Caco-2 (cell line): ENCODE data around the gene KHSRP. TPM values are rescaled to one million over a fixed set of nuclear protein-coding genes. Genes with fewer than 3 reads are reported as not detected.

Experiments
- BruUV-seq: library from RNA; stranded (reverse); fragments of 400-500 nt; replicated peaks from 2 replicates; lab custom pipeline; 2021; lab: Mats Ljungman, UMichigan
- CTCF ChIA-PET: fragments of 300-600 bp; sonication (Branson Sonifier 250); formaldehyde crosslinking; loops from one replicate; lab custom pipeline; 2022; ENCODE audit warnings: antibody characterized with exemption; lab: Charles Lee
- POLR2A ChIA-PET: fragments of 300-600 bp; sonication (Branson Sonifier 250); formaldehyde crosslinking; loops from one replicate; lab custom pipeline; 2022; ENCODE audit warnings: antibody characterized with exemption; lab: Charles Lee
- DNase-seq, 2 experiments: peaks; one replicate each; pipeline versions ENCODE4 v3.0.0 to v3.0.0-alpha.2; 2020 to 2022
- H3K27me3 ChIP-seq: replicated peaks from 2 replicates; pipeline ENCODE4 v1.6.0; 2011; ENCODE audit warnings: low read length; ENCODE audit not compliant: control insufficient read depth, insufficient read depth
- H3K36me3 ChIP-seq: 2 replicates; pipeline ENCODE4 v1.5.1; 2011; ENCODE audit warnings: low read length; ENCODE audit not compliant: control insufficient read depth, insufficient read depth
- H3K4me1 ChIP-seq: fragments of 250-450 bp; sonication (Bioruptor Pico); 2 replicates; pipeline ENCODE4 v1.5.1; 2020; ENCODE audit warnings: mild to moderate bottlenecking
- H3K4me3 ChIP-seq: 2 replicates; pipeline ENCODE4 v1.5.1; 2011; ENCODE audit warnings: low read depth, mild to moderate bottlenecking, control low read depth, low read length
- H3K9me3 ChIP-seq: fragments of 250-450 bp; sonication (Bioruptor Pico); 2 replicates; pipeline ENCODE4 v1.5.1; 2020; ENCODE audit warnings: mild to moderate bottlenecking, moderate library complexity
- H3K27ac Mint-ChIP-seq: one replicate; pipeline ENCODE4 v1.8.0; 2022; ENCODE audit warnings: mixed read lengths; ENCODE audit not compliant: unreplicated experiment
- H3K27me3 Mint-ChIP-seq: one replicate; pipeline ENCODE4 v1.8.0; 2022; ENCODE audit warnings: mixed read lengths; ENCODE audit not compliant: insufficient read depth, unreplicated experiment
- H3K36me3 Mint-ChIP-seq: one replicate; pipeline ENCODE4 v1.8.0; 2022; ENCODE audit warnings: mild to moderate bottlenecking, mixed read lengths; ENCODE audit not compliant: insufficient read depth, unreplicated experiment
- H3K4me1 Mint-ChIP-seq: one replicate; pipeline ENCODE4 v1.8.0; 2022; ENCODE audit warnings: low read depth, mixed read lengths; ENCODE audit not compliant: unreplicated experiment
- H3K4me3 Mint-ChIP-seq: one replicate; pipeline ENCODE4 v1.8.0; 2022; ENCODE audit warnings: mild to moderate bottlenecking, moderate library complexity, mixed read lengths; ENCODE audit not compliant: unreplicated experiment
- H3K9me3 Mint-ChIP-seq: one replicate; pipeline ENCODE4 v1.8.0; 2022; ENCODE audit warnings: mixed read lengths; ENCODE audit not compliant: unreplicated experiment
- CTCF ChIP-seq, 2 experiments: fragments of 200-600 bp in 1 of 2; IDR thresholded peaks; 1 replicate in 1 of 2; 2 replicates in 1 of 2; pipeline versions ENCODE4 v1.5.1 to v1.8.0; 2011 to 2022; ENCODE audit warnings: antibody characterized with exemption in 1 of 2, control low read depth in 1 of 2, inconsistent platforms in 1 of 2, low read depth in 1 of 2, low read length in 1 of 2, mild to moderate bottlenecking in 1 of 2, moderate library complexity in 1 of 2; ENCODE audit not compliant: insufficient read depth in 1 of 2, severe bottlenecking in 1 of 2, unreplicated experiment in 1 of 2
- intact Hi-C: fragments of 100-400 bp; cut with micrococcal nuclease; formaldehyde crosslinking; loops from one replicate; pipeline ENCODE4 v1.10.0; 2022; ENCODE audit not compliant: unreplicated experiment
- total RNA-seq: library from RNA; stranded (reverse); gene quantifications from 2 replicates; pipeline ENCODE4 v1.2.3, GENCODE V29; 2022

Gene KHSRP
- total RNA-seq, 1 experiment from 2014 or later: 610 TPM

DNA sequence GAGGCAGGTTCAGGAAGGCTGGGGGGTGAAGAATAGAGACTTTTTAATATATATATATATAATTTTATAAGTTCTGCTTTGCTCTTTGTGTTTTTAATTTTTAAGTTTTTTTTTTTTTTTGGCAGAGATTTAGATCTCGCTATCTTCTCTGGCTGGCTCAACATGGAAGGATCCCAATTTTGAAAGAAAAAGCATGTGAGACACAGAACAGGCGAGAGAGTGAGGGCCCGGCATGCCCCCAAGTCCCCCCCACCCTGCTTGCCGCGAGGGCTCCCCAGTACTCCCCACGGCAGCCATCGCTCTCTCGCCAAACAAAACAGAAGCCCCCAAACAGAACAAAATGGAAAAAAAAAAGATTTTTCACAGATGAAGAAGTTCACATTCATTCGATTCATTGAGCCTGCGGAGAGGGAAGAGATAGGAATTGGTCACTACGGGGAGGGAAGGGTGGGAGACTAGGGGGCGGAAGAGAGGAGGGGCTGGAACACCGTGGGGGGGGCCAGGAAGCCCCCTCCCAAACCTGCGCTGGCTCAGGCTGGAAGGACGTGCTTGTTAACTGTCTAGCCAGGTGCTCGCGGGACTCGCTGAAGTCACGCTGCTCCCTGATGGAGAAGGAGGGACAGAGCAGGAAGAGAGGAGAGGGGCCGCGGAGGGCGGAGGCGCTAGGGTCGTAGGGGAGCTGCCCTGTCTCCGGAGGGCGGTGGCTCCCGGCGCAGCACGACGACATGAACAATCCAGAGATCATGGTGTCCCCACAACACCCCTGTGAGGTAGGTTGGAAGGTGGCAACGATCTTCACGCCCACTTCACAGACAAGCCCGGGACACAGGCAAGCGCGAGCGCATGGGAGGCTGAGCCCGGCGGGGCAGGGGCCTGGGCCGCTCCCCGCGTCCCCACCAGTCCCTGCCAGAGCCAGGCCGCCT lies 10.6 kb downstream of the KHSRP start:
- peaks cover 5% of the 10 kb centered on the region for H3K36me3 ChIP-seq
- H3K27me3 Mint-ChIP-seq: no peaks in the 10 kb centered on the region

DNA sequence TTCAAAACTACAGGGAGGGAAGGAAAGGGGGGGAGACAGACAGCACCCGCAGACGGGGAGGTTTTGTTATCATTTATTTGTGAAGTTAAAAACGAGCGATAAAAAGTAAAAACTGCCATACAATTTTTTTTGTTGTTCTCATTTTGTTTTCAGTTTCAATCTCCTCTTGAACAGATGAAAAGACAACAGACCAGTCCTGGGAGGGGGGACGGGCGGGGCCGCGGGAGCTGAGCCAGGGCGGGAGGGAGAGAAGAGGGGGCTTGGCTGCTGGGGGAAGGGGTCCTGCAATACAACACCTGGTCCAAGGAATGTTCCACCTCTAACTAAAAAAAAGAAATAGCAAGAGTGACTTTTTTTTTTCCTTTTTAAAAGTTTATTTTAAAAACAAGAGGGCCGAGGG lies 11.3 kb downstream of the KHSRP start:
- H3K4me1 Mint-ChIP-seq: peaks cover 5% of the 10 kb centered on the region
- H3K9me3 ChIP-seq: no peaks in the 10 kb centered on the region
- CTCF ChIA-PET: no interaction called here
- no TSS peak for BruUV-seq
- no peaks in the 10 kb centered on the region for H3K4me1 ChIP-seq
- H3K4me3 Mint-ChIP-seq: no peak overlapping the region
- intact Hi-C loops: no loop called here
- no peak overlapping the region for H3K4me3 ChIP-seq
- POLR2A ChIA-PET: no interaction called here
- peaks cover 67% of the 10 kb centered on the region for H3K36me3 Mint-ChIP-seq
- H3K36me3 ChIP-seq: peaks cover 3% of the 10 kb centered on the region
- no peak for DNase-seq
- H3K27ac Mint-ChIP-seq: no peak overlapping the region
- no peaks in the 10 kb centered on the region for H3K27me3 Mint-ChIP-seq
- no peaks in the 10 kb centered on the region for H3K9me3 Mint-ChIP-seq
- no peaks in the 10 kb centered on the region for H3K27me3 ChIP-seq
- TF ChIP-seq CTCF (IDR thresholded peaks at IDR 0.05; ENCODE audit: insufficient read depth in 1 of 2, low read depth in 1 of 2, low read length in 1 of 2, severe bottlenecking in 1 of 2, unreplicated experiment in 1 of 2): no peak

More for the DNA sequence above, 10.6 kb downstream of the KHSRP start:
- TSS peak; percentile 53 for BruUV-seq
- H3K36me3 Mint-ChIP-seq: peaks cover 74% of the 10 kb centered on the region
- POLR2A ChIA-PET: no interaction called here
- peak in 1 of 2 experiments; percentile 36 for DNase-seq
- H3K4me1 ChIP-seq: no peaks in the 10 kb centered on the region
- H3K9me3 ChIP-seq: no peaks in the 10 kb centered on the region
- H3K4me3 ChIP-seq: no peak overlapping the region
- H3K4me1 Mint-ChIP-seq: peaks cover 5% of the 10 kb centered on the region
- CTCF ChIA-PET: interaction anchor here (0.6 kb wide), 1 partner anchor 11 kb away, joined by 3 read pairs; no protein-coding TSS in a partner anchor
- H3K27ac Mint-ChIP-seq: no peak overlapping the region
- intact Hi-C loops: no loop called here
- H3K27me3 ChIP-seq: no peaks in the 10 kb centered on the region
- no peak for TF ChIP-seq CTCF (IDR thresholded peaks at IDR 0.05; ENCODE audit: insufficient read depth in 1 of 2, low read depth in 1 of 2, low read length in 1 of 2, severe bottlenecking in 1 of 2, unreplicated experiment in 1 of 2)
- no peak overlapping the region for H3K4me3 Mint-ChIP-seq
- H3K9me3 Mint-ChIP-seq: no peaks in the 10 kb centered on the region

- TF ChIP-seq CTCF (IDR thresholded peaks at IDR 0.05; ENCODE audit: insufficient read depth in 1 of 2, low read depth in 1 of 2, low read length in 1 of 2, severe bottlenecking in 1 of 2, unreplicated experiment in 1 of 2): peak; percentile 64 to 71
- Histone ChIP-seq H3K4me3 (no peak overlapping the region), H3K4me1 (no peaks in the 10 kb centered on the region), H3K36me3 (peaks cover 3% of the 10 kb centered on the region), H3K9me3 (no peaks in the 10 kb centered on the region), H3K27me3 (no peaks in the 10 kb centered on the region)
- H3K9me3 Mint-ChIP-seq: no peaks in the 10 kb centered on the region
- H3K27ac Mint-ChIP-seq: no peak overlapping the region
- no peaks in the 10 kb centered on the region for H3K27me3 Mint-ChIP-seq
- peak; percentile 63 to 75 for DNase-seq
- ChIA-PET POLR2A (no interaction called here), CTCF (interaction anchor here (1.5 kb wide), 1 partner anchor 19 kb away, joined by 3 read pairs; no protein-coding TSS in a partner anchor)
- H3K4me3 Mint-ChIP-seq: no peak overlapping the region
- intact Hi-C loops: no loop called here
- peaks cover 60% of the 10 kb centered on the region for H3K36me3 Mint-ChIP-seq
- H3K4me1 Mint-ChIP-seq: peaks cover 5% of the 10 kb centered on the region
- no TSS peak for BruUV-seq
Observed at GRCh38 chr19:6412447-6413091, 12.0 kb downstream of the KHSRP start.
